VCaP (cell line): Measurements from ENCODE around the gene SLC29A1.

Experiments
- H3K27ac ChIP-seq: fragments of 450-650 bp; 2 replicates; pipeline ENCODE4 v1.5.1; 2017
- CTCF ChIP-seq: fragments of 450-650 bp; conservative IDR thresholded peaks from 2 replicates; pipeline ENCODE4 v1.5.1; 2017; ENCODE audit warnings: mild to moderate bottlenecking, moderate library complexity

SLC29A1 gene

GRCh38 chr6:44199883-44200282 is 23.5 kb upstream of the SLC29A1 start:
- TF ChIP-seq CTCF: no peak

GRCh38 chr6:44201200-44201599 is 22.2 kb upstream of the SLC29A1 start:
- H3K27ac ChIP-seq: no peak overlapping the region
- TF ChIP-seq CTCF: no peak

More at GRCh38 chr6:44199883-44200282, 23.5 kb upstream of the SLC29A1 start:
- H3K27ac ChIP-seq: no peak overlapping the region

- TF ChIP-seq CTCF: no peak
- H3K27ac ChIP-seq: no peak overlapping the region
Observed at GRCh38 chr6:44201638-44202303, 21.6 kb upstream of the SLC29A1 start.

- no peak overlapping the region for H3K27ac ChIP-seq
Observed at GRCh38 chr6:44202332-44202971, 20.9 kb upstream of the SLC29A1 start.

GRCh38 chr6:44202972-44203750 is 20.2 kb upstream of the SLC29A1 start:
- TF ChIP-seq CTCF: no peak
- no peak overlapping the region for H3K27ac ChIP-seq

More at GRCh38 chr6:44202332-44202971, 20.9 kb upstream of the SLC29A1 start:
- no peak for TF ChIP-seq CTCF

- no peak for TF ChIP-seq CTCF
- no peak overlapping the region for H3K27ac ChIP-seq
Observed at GRCh38 chr6:44203955-44204354, 19.4 kb upstream of the SLC29A1 start.

GRCh38 chr6:44207966-44208365 is 15.4 kb upstream of the SLC29A1 start:
- H3K27ac ChIP-seq: no peak overlapping the region
- TF ChIP-seq CTCF: no peak
